ENCODE data around the gene N4BP2. TPM values are rescaled to one million over a fixed set of nuclear protein-coding genes. Genes with fewer than 3 reads are reported as not detected.
"Not testable (repeated sequence)": the region's sequence is repeated elsewhere in the genome, so short reads cannot be mapped to it uniquely, and the experiment has no call there.

Gene N4BP2
- 28.7 and 29.0 TPM in 2 replicates for total RNA-seq

- intact Hi-C loops (cut with micrococcal nuclease) = loop anchor here (1.0 to 10.0 kb wide), 10 partner anchors 65 to 1922 kb away; partner anchors contain the start of genes LIAS, RBM47, RPL9 and UBE2K
- DNase-seq (ENCODE audit: low spot score) = peak; percentile 67
- Mint-ChIP-seq H3K9me3 (no peaks in the 10 kb centered on the region), H3K27ac (peak within 1 kb of the TSS; percentile 100), H3K4me1 (ENCODE audit: low read depth) (peaks cover 40% of the 10 kb centered on the region), H3K36me3 (ENCODE audit: low read depth) (peaks cover 13% of the 10 kb centered on the region), H3K4me3 (peak within 1 kb of the TSS; percentile 96), H3K27me3 (ENCODE audit: insufficient read depth) (no peaks in the 10 kb centered on the region)
Observed at GRCh38 chr4:40056716-40057585, at the start of gene N4BP2. Gene N4BP2, plus strand, starts transcription at chr4:40056850. Its CDS starts 40,491 bp downstream, at chr4:40097341.

- intact Hi-C loops (cut with micrococcal nuclease) = no loop called here
- H3K27ac Mint-ChIP-seq = no peak overlapping the region
- no peak overlapping the region for H3K4me3 Mint-ChIP-seq
- H3K27me3 Mint-ChIP-seq (ENCODE audit: insufficient read depth) = no peaks in the 10 kb centered on the region
- H3K36me3 Mint-ChIP-seq (ENCODE audit: low read depth) = no peaks in the 10 kb centered on the region
- H3K9me3 Mint-ChIP-seq = no peaks in the 10 kb centered on the region
- H3K4me1 Mint-ChIP-seq (ENCODE audit: low read depth) = no peaks in the 10 kb centered on the region
- no peak for DNase-seq (ENCODE audit: low spot score)
Observed at GRCh38 chr4:40016007-40016406, 40.6 kb upstream of the N4BP2 start.

GRCh38 chr4:40020221-40020620, 36.4 kb upstream of the N4BP2 start:
- H3K27me3 Mint-ChIP-seq (ENCODE audit: insufficient read depth) = no peaks in the 10 kb centered on the region
- no peak overlapping the region for H3K4me3 Mint-ChIP-seq
- H3K36me3 Mint-ChIP-seq (ENCODE audit: low read depth) = no peaks in the 10 kb centered on the region
- intact Hi-C loops (cut with micrococcal nuclease) = no loop called here
- DNase-seq (ENCODE audit: low spot score) = no peak
- no peak overlapping the region for H3K27ac Mint-ChIP-seq
- no peaks in the 10 kb centered on the region for H3K9me3 Mint-ChIP-seq
- no peaks in the 10 kb centered on the region for H3K4me1 Mint-ChIP-seq (ENCODE audit: low read depth)

GRCh38 chr4:40021116-40021515, 35.5 kb upstream of the N4BP2 start:
- H3K36me3 Mint-ChIP-seq (ENCODE audit: low read depth); H3K27ac Mint-ChIP-seq; H3K4me1 Mint-ChIP-seq (ENCODE audit: low read depth); intact Hi-C loops (cut with micrococcal nuclease); H3K4me3 Mint-ChIP-seq; H3K27me3 Mint-ChIP-seq (ENCODE audit: insufficient read depth); DNase-seq (ENCODE audit: low spot score); H3K9me3 Mint-ChIP-seq: not testable (repeated sequence)

- H3K27me3 Mint-ChIP-seq (ENCODE audit: insufficient read depth); H3K4me3 Mint-ChIP-seq; H3K27ac Mint-ChIP-seq; DNase-seq (ENCODE audit: low spot score); H3K36me3 Mint-ChIP-seq (ENCODE audit: low read depth); intact Hi-C loops (cut with micrococcal nuclease); H3K9me3 Mint-ChIP-seq; H3K4me1 Mint-ChIP-seq (ENCODE audit: low read depth): not testable (repeated sequence)
Observed at GRCh38 chr4:40024049-40024448, 32.6 kb upstream of the N4BP2 start.

GRCh38 chr4:40032785-40033184, 23.9 kb upstream of the N4BP2 start:
- Mint-ChIP-seq H3K4me3 (no peak overlapping the region), H3K4me1 (ENCODE audit: low read depth) (peaks cover 5% of the 10 kb centered on the region), H3K9me3 (no peaks in the 10 kb centered on the region), H3K27me3 (ENCODE audit: insufficient read depth) (no peaks in the 10 kb centered on the region), H3K27ac (no peak overlapping the region), H3K36me3 (ENCODE audit: low read depth) (no peaks in the 10 kb centered on the region)
- intact Hi-C loops (cut with micrococcal nuclease) = no loop called here
- no peak for DNase-seq (ENCODE audit: low spot score)

GRCh38 chr4:40033613-40034012, 23.0 kb upstream of the N4BP2 start:
- intact Hi-C loops (cut with micrococcal nuclease) = no loop called here
- no peaks in the 10 kb centered on the region for H3K36me3 Mint-ChIP-seq (ENCODE audit: low read depth)
- no peaks in the 10 kb centered on the region for H3K27me3 Mint-ChIP-seq (ENCODE audit: insufficient read depth)
- H3K4me1 Mint-ChIP-seq (ENCODE audit: low read depth) = peaks cover 5% of the 10 kb centered on the region
- DNase-seq (ENCODE audit: low spot score) = no peak
- no peaks in the 10 kb centered on the region for H3K9me3 Mint-ChIP-seq
- H3K4me3 Mint-ChIP-seq = no peak overlapping the region
- no peak overlapping the region for H3K27ac Mint-ChIP-seq

- no peaks in the 10 kb centered on the region for H3K36me3 Mint-ChIP-seq (ENCODE audit: low read depth)
Observed at GRCh38 chr4:40038977-40039376, 17.7 kb upstream of the N4BP2 start.

GRCh38 chr4:40040908-40041307, 15.7 kb upstream of the N4BP2 start:
- H3K9me3 Mint-ChIP-seq = no peaks in the 10 kb centered on the region
- intact Hi-C loops (cut with micrococcal nuclease) = no loop called here
- no peaks in the 10 kb centered on the region for H3K4me1 Mint-ChIP-seq (ENCODE audit: low read depth)
- H3K27ac Mint-ChIP-seq = no peak overlapping the region
- no peaks in the 10 kb centered on the region for H3K27me3 Mint-ChIP-seq (ENCODE audit: insufficient read depth)
- no peak overlapping the region for H3K4me3 Mint-ChIP-seq
- no peaks in the 10 kb centered on the region for H3K36me3 Mint-ChIP-seq (ENCODE audit: low read depth)
- DNase-seq (ENCODE audit: low spot score) = no peak

More at GRCh38 chr4:40038977-40039376, 17.7 kb upstream of the N4BP2 start:
- H3K4me3 Mint-ChIP-seq = no peak overlapping the region
- no peaks in the 10 kb centered on the region for H3K27me3 Mint-ChIP-seq (ENCODE audit: insufficient read depth)
- H3K27ac Mint-ChIP-seq = no peak overlapping the region
- intact Hi-C loops (cut with micrococcal nuclease) = no loop called here
- no peak for DNase-seq (ENCODE audit: low spot score)
- no peaks in the 10 kb centered on the region for H3K9me3 Mint-ChIP-seq
- peaks cover 1% of the 10 kb centered on the region for H3K4me1 Mint-ChIP-seq (ENCODE audit: low read depth)

GRCh38 chr4:40043786-40044185, 12.9 kb upstream of the N4BP2 start:
- Mint-ChIP-seq H3K27me3 (ENCODE audit: insufficient read depth) (no peaks in the 10 kb centered on the region), H3K27ac (no peak overlapping the region), H3K36me3 (ENCODE audit: low read depth) (no peaks in the 10 kb centered on the region), H3K9me3 (no peaks in the 10 kb centered on the region), H3K4me1 (ENCODE audit: low read depth) (peaks cover 14% of the 10 kb centered on the region), H3K4me3 (no peak overlapping the region)
- DNase-seq (ENCODE audit: low spot score) = no peak
- intact Hi-C loops (cut with micrococcal nuclease) = no loop called here

GRCh38 chr4:40046311-40046980, 10.2 kb upstream of the N4BP2 start:
- no peaks in the 10 kb centered on the region for H3K27me3 Mint-ChIP-seq (ENCODE audit: insufficient read depth)
- H3K36me3 Mint-ChIP-seq (ENCODE audit: low read depth) = no peaks in the 10 kb centered on the region
- DNase-seq (ENCODE audit: low spot score) = peak; percentile 8
- H3K4me3 Mint-ChIP-seq = peak overlapping the region; percentile 24
- peaks cover 6% of the 10 kb centered on the region for H3K9me3 Mint-ChIP-seq
- intact Hi-C loops (cut with micrococcal nuclease) = loop anchor here (1.0 to 2.0 kb wide), 3 partner anchors 9 to 349 kb away; partner anchors contain the start of gene PDS5A
- H3K27ac Mint-ChIP-seq = peak overlapping the region; percentile 94
- H3K4me1 Mint-ChIP-seq (ENCODE audit: low read depth) = peaks cover 23% of the 10 kb centered on the region

GRCh38 chr4:40053161-40053560, 3.5 kb upstream of the N4BP2 start:
- peak overlapping the region; percentile 6 for H3K27ac Mint-ChIP-seq
- peaks cover 6% of the 10 kb centered on the region for H3K36me3 Mint-ChIP-seq (ENCODE audit: low read depth)
- intact Hi-C loops (cut with micrococcal nuclease) = loop anchor here (10.0 kb wide), 1 partner anchor 1918 kb away; no protein-coding TSS in a partner anchor
- H3K4me3 Mint-ChIP-seq = no peak overlapping the region
- peaks cover 6% of the 10 kb centered on the region for H3K9me3 Mint-ChIP-seq
- H3K27me3 Mint-ChIP-seq (ENCODE audit: insufficient read depth) = no peaks in the 10 kb centered on the region
- H3K4me1 Mint-ChIP-seq (ENCODE audit: low read depth) = peaks cover 33% of the 10 kb centered on the region
- DNase-seq (ENCODE audit: low spot score) = no peak

GRCh38 chr4:40055511-40055862, 1.2 kb upstream of the N4BP2 start:
- no peaks in the 10 kb centered on the region for H3K27me3 Mint-ChIP-seq (ENCODE audit: insufficient read depth)
- peaks cover 40% of the 10 kb centered on the region for H3K4me1 Mint-ChIP-seq (ENCODE audit: low read depth)
- no peaks in the 10 kb centered on the region for H3K9me3 Mint-ChIP-seq
- peak overlapping the region; percentile 84 for H3K4me3 Mint-ChIP-seq
- peaks cover 10% of the 10 kb centered on the region for H3K36me3 Mint-ChIP-seq (ENCODE audit: low read depth)
- peak overlapping the region; percentile 97 for H3K27ac Mint-ChIP-seq
- intact Hi-C loops (cut with micrococcal nuclease) = loop anchor here (1.0 to 10.0 kb wide), 14 partner anchors 9 to 1921 kb away; partner anchors contain the start of genes RBM47 and UGDH
- no peak for DNase-seq (ENCODE audit: low spot score)

All from activated T-helper 1 cell treated with anti-CD3 and anti-CD28 coated beads, Interleukin-12 subunit alpha, Interleukin-12 subunit beta, Interleukin-2, Interleukin-4 antibody, amounts not matched to agents 30 ng/mL and 10 ng/mL and 1 ng/mL, durations not matched to agents 14 hours and 24 hours and 36 hours (primary cell).